SK-N-MC (cell line): ENCODE results near the gene PKM.

Source experiments
- EZH2 ChIP-seq: fragments of 200-600 bp; sonication (generic); IDR thresholded peaks from one replicate; pipeline ENCODE4 v1.6.1; 2017; ENCODE audit warnings: antibody characterized with exemption
- FOXP2 ChIP-seq: optimal IDR thresholded peaks from 2 replicates; pipeline ENCODE3; 2011; ENCODE audit warnings: mild to moderate bottlenecking, moderate library complexity; ENCODE audit not compliant: insufficient read depth; ENCODE audit errors: extremely low read length, control extremely low read depth
- POLR2AphosphoS5 ChIP-seq: IDR thresholded peaks from 2 replicates; pipeline ENCODE4 v1.6.1; 2012; ENCODE audit warnings: mild to moderate bottlenecking, low read depth, low read length, borderline replicate concordance

- TF ChIP-seq POLR2AphosphoS5 (peak; percentile 6; the same call in 1 of the 2 replicates), EZH2 (no peak), FOXP2 (no peak)
These were observed 8.6 kb downstream of the PKM start for GRCh38 chr15:72222393-72222792.
